NCI-H524 treated with DMSO at 0.1 percent for 48 hours (cell line): ENCODE data around the gene ALOX15.
"Not testable (repeated sequence)": the region's sequence is repeated elsewhere in the genome, so short reads cannot be mapped to it uniquely, and the experiment has no call there.

ENCODE experiments used
- DNase-seq: peaks from one replicate; lab custom pipeline; 2025; lab: John Stamatoyannopoulos, UW

ALOX15 gene, protein sequence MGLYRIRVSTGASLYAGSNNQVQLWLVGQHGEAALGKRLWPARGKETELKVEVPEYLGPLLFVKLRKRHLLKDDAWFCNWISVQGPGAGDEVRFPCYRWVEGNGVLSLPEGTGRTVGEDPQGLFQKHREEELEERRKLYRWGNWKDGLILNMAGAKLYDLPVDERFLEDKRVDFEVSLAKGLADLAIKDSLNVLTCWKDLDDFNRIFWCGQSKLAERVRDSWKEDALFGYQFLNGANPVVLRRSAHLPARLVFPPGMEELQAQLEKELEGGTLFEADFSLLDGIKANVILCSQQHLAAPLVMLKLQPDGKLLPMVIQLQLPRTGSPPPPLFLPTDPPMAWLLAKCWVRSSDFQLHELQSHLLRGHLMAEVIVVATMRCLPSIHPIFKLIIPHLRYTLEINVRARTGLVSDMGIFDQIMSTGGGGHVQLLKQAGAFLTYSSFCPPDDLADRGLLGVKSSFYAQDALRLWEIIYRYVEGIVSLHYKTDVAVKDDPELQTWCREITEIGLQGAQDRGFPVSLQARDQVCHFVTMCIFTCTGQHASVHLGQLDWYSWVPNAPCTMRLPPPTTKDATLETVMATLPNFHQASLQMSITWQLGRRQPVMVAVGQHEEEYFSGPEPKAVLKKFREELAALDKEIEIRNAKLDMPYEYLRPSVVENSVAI

DNA sequence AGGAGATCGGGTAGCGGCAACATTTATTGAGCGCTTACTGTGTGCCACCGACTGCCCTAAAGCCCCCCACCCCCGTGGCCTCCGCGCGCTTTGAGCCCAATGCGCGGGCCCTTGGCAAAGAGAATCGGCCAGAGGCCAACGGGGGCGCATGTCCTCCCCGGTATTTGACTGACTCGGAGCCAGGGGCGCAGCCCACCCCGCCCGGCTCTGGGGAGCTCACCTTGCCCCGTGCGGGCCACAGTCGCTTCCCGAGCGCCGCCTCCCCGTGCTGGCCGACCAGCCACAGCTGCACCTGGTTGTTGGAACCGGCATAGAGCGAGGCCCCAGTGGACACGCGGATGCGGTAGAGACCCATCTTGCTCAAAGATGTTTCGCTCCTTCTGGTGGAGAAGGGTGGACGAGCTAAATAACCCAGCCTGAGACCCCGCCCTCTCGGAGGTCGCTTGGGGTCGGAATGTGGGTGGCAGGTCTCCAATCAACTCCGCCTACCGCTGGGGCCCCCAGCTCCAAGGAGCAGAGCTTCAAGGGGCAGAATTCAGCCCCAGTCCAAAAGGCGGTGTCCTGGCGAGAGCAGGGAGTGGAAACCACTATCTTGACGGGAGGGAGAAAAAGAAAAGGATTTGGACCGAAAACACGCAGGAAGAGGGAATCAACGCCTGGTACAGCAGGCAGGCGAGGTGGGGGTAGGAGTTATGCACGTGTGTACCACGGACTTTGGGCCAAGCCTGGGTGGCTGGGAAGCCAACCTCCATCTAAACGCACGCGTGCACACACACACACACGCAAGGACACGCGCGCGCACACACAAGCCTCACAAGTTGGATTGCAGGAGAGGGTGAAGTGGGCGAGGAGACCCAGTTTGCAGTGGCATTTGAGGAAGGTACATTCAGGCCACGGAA, at the start of gene ALOX15:
Gene ALOX15 (minus strand): TSS at position 382 of the 899 bp plus-strand sequence. CDS start 27 bp downstream, at position 355.
- no peak for DNase-seq

- DNase-seq, result no peak
These were observed 49.3 kb upstream of the ALOX15 start for GRCh38 chr17:4690745-4691144.

DNA sequence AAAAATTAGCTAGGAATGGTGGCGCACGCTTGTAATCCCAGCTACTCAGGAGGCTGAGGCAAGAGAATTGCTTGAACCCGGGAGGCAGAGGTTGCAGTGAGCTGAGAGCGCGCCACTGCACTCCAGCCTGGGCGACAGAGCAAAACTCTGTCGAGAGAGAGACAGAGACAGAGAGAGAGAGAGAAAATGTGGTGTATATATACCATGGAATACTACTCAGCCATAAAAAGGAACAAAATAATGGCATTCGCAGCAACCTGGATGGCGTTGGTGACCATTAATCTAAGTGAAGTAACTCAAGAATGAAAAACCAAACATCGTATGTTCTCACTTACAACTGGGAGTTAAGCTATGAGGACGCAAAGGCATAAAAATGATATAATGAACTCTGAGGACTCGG, 48.4 kb upstream of the ALOX15 start:
- not testable (repeated sequence) for DNase-seq

DNA sequence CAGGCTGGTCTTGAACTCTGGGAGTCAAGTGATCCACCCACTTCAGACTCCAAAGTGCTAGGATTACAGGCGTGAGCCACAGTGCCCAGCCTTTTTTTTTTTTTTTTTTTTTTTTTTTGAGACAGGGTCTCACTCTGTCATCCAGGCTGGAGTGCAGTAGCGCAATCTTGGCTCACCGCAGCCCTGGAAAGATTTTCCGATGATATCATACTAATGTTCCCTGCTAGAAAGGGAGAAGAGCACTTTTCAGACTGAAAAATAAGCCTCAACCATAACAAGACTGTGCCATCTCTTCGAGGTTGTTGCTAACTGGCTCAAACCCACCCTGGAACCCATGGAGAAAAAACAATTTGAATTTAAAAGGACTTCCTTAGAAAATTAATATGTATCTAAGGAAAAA, 42.3 kb upstream of the ALOX15 start:
- DNase-seq, result not testable (repeated sequence)

GRCh38 chr17:4679658-4680057, 38.2 kb upstream of the ALOX15 start:
- no peak for DNase-seq

- no peak for DNase-seq
These were observed 37.1 kb upstream of the ALOX15 start for GRCh38 chr17:4678448-4679026.

DNA sequence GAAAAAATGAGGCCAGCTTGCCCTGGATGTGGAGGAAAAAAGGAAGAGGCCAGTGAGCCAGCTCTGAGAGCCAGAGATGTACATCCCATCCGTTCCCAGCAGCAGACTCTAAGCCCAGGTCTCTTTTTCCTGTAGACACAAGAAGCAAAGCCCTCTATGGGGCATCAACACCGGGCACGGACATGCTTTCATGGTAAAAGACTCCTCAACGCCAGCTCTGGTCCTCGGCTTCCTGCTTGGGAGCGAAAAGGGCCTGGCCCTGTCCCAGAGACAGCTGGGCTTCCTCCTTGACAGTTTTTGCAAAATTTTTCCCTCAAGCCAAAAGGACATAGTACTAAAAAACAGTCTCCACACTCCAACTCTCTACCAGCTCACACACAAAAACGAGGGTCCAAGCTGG, 35.3 kb upstream of the ALOX15 start:
- DNase-seq, result no peak

GRCh38 chr17:4675791-4676190, 34.3 kb upstream of the ALOX15 start:
- DNase-seq, result no peak

- DNase-seq, result no peak
These were observed 33.2 kb upstream of the ALOX15 start for GRCh38 chr17:4674685-4674998.

DNA sequence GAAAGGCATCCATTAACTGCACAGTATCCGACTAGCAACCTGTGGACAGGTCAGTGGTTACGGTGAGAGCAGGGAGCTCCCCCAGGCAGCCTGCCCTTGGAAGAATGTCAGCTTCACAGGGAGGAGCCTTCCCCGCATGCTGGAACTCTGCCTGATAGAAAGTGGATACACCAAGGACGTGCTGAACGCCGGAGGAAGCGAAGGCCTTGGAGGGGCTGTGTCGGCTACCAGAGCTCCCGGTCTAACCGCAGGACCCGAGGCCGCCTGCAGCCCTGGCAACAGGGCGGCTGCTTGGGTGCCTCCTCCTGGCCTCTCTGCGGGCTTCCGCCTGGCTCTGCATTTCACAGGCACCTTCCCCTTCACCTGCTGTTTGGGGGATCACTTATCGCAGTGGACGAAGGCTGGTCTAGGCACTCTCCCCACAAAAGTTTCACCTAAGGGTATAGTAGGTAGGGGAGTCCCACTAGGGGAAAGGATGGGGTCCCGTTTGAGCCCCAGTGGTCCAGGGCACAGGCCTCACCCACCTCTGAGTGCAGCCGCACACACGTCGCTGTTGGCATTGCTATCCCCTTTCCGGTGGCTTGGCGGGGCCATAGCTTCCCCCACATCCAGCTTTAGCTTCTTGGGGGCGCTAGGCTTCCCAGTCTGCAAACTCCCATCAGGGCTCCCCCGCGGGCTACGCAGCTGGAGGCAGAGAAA, 32.7 kb upstream of the ALOX15 start:
- no peak for DNase-seq

DNA sequence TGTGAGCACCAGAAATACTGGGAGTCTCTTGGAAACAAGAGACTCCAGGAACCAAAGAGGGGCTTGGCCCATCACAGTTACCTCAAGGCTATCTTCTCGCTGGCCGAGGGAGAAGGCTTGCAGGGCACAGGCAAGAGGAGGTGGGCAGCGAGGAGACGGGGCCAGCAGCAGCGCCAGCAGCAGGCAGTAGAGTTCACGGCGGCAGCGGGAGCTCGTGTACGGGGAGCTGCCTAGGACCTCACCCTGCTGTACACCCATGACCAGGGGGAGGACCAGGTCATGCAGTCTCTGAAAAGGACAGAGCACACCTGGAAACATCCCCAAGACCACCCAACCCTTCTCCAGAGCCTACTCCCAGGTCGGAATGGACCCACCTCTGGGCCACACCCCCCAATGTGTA, 31.7 kb upstream of the ALOX15 start:
- no peak for DNase-seq

DNA sequence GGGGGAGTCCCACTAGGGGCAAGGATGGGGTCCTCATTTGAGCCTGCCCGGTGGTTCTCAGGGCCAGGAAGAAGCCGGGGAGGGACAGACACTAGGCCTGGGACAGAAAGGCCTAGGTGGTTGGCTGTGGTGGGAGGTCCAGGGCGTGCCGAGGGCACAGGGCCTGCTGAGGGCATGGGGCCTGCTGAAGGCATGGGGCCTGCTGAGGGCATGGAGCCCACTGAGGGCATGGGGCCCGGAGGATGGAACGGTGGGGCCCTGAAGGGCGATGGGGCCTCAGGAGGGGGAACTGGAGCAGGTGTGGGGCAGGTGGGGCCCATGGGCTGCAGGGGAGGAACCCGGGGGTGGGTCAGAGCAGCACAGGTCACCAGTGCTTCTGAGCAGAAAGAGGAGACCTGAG, 31.3 kb upstream of the ALOX15 start:
- no peak for DNase-seq

DNA sequence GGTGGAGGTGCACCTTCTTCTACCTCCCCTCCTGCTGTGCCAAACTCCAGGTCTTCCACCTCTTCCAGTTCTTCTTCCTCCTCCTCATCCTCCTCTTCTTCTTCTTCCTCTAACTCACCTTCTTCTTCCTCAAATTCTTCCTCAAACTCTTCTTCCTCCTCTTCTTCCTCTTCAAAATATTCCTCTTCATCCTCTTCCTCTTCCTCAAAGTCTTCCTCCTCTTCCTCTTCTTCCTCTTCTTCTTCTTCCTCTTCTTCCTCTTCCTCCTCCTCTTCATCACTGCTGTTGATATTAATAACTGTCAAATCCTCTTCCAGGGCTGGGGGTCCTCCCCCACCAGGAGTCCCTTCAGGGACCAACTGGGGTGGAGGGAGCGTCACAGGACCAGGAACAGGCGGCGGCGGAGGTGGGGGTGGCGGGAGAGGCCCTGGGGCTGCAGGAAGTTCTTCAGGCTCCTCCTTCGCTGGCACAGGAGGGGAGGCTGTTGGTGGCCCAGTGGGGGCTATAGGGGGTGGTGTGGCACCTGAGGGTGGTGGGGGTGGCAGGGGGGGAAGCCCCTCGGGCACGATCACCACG, 30.7 kb upstream of the ALOX15 start:
- no peak for DNase-seq

- no peak for DNase-seq
These were observed 25.7 kb upstream of the ALOX15 start for GRCh38 chr17:4667166-4667565.

- DNase-seq, result no peak
These were observed 24.8 kb upstream of the ALOX15 start for GRCh38 chr17:4666296-4666695.

- DNase-seq, result no peak
These were observed 23.5 kb upstream of the ALOX15 start for GRCh38 chr17:4665027-4665426.

DNA sequence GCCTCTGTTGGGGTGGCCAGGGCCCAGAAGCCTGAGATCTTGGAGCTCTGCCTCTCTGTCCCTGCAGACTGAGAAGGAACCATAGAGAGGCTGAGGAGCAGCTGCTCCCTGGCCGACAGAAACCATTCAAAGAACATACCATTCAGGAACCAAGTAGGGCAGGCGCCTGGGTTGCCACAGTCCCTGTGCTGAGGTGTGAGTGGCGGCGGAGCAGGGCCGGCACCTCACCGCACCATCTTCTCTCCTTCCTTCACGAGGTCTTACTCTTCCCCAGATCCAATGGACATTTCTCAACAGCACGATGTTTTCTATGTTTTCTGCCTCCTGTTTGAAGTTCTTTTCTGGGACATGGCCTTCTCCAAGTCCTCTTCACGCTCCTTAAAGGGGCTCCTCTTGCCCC, 22.8 kb upstream of the ALOX15 start:
- no peak for DNase-seq

GRCh38 chr17:4663711-4664110, 22.2 kb upstream of the ALOX15 start:
- no peak for DNase-seq

GRCh38 chr17:4658478-4659305, 17.2 kb upstream of the ALOX15 start:
- DNase-seq, result no peak

GRCh38 chr17:4657678-4658077, 16.2 kb upstream of the ALOX15 start:
- no peak for DNase-seq
